Gastrocnemius medialis (tissue), 4 donors: Measurements from ENCODE around the gene DALRD3. TPM values are rescaled to one million over a fixed set of nuclear protein-coding genes. Genes with fewer than 3 reads are reported as not detected.

Source experiments
- ATAC-seq, 2 donors: fragments of 150-250 bp; one replicate each; pipeline ENCODE4 v1.9.1; 2016
- DNase-seq, 2 donors: peaks; one replicate each; pipeline ENCODE4 v3.0.0-alpha.2; 2019
- H3K27ac ChIP-seq, 4 donors: fragments of 200-600 bp; sonication (generic); 1 replicate in 1 of 4; 2 replicates in 3 of 4; pipeline ENCODE4 v1.5.1; 2016 to 2018; ENCODE audit warnings: mild to moderate bottlenecking in 2 of 4, moderate library complexity in 1 of 4
- H3K27me3 ChIP-seq, 3 donors: fragments of 200-600 bp; sonication (generic) in 2 of 3; 1 replicate in 1 of 3; 2 replicates in 2 of 3; pipeline versions ENCODE4 v1.5.1 to v1.6.0; 2016 to 2019; ENCODE audit warnings: mild to moderate bottlenecking in 1 of 3, moderate library complexity in 1 of 3
- H3K36me3 ChIP-seq, 2 donors: fragments of 200-600 bp; sonication (generic) in 1 of 2; one replicate each; pipeline ENCODE4 v1.5.1; 2017 to 2018
- H3K4me1 ChIP-seq, 2 donors: fragments of 200-600 bp; sonication (generic) in 1 of 2; one replicate each; pipeline ENCODE4 v1.5.1; 2016 to 2017; ENCODE audit warnings: mild to moderate bottlenecking in 2 of 2
- H3K4me3 ChIP-seq, 4 donors: fragments of 200-600 bp; sonication (generic) in 3 of 4; 1 replicate in 1 of 4; 2 replicates in 3 of 4; pipeline ENCODE4 v1.5.1; 2016 to 2019; ENCODE audit warnings: mild to moderate bottlenecking in 2 of 4
- H3K9me3 ChIP-seq, 3 donors: fragments of 200-600 bp; sonication (generic) in 2 of 3; 1 replicate in 1 of 3; 2 replicates in 2 of 3; pipeline ENCODE4 v1.5.1; 2016 to 2019
- CTCF ChIP-seq, 5 experiments: fragments of 450-650 bp in 3 of 5; fragments of 200-600 bp in 2 of 5; sonication (generic) in 2 of 5; IDR thresholded peaks in 4 of 5; conservative IDR thresholded peaks in 1 of 5; 1 replicate in 4 of 5; 2 replicates in 1 of 5; pipeline ENCODE4 v1.5.1; 2016 to 2019; ENCODE audit warnings: antibody characterized with exemption in 5 of 5, mild to moderate bottlenecking in 3 of 5, moderate library complexity in 3 of 5
- POLR2A ChIP-seq, 2 donors: fragments of 450-650 bp; IDR thresholded peaks; one replicate each; pipeline ENCODE4 v1.6.1; 2017; ENCODE audit warnings: antibody characterized with exemption in 2 of 2, mild to moderate bottlenecking in 2 of 2, moderate library complexity in 2 of 2
- in situ Hi-C, 4 donors: fragments of 200-750 bp; cut with MboI; loops; one replicate each; pipeline versions ENCODE4 v1.15.0 to v1.8.0; 2017; ENCODE audit warnings: low sequenced_read_pairs in 4 of 4
- intact Hi-C: fragments of 100-400 bp; cut with DNase I; formaldehyde crosslinking; loops from one replicate; pipeline ENCODE4 v1.15.1; 2023; ENCODE audit warnings: low total_unique reads
- total RNA-seq, 4 donors: library from RNA; depleted of rRNA; stranded (reverse); fragments of >200 nt; gene quantifications; one replicate each; pipeline versions ENCODE4 v1.1.0 to v1.2.3, GENCODE V29; 2016

The DALRD3 gene
- total RNA-seq, result 10 to 100 TPM; 10.6 to 20.1 (median 16.3) TPM

- no peaks in the 10 kb centered on the region for H3K9me3 ChIP-seq
- DNase-seq, result peak in 1 of 2 donors; percentile 40
- peak within 1 kb of the TSS; percentile 88 to 96 (median 90) for H3K4me3 ChIP-seq
- H3K4me1 ChIP-seq, result peaks cover 36 to 48% of the 10 kb centered on the region in 2 donors
- in situ Hi-C loops (no loop called here), intact Hi-C loops (no loop called here)
- H3K27ac ChIP-seq, result peak within 1 kb of the TSS; percentile 78 to 100 (median 84)
- peaks cover 0 to 29% of the 10 kb centered on the region in 2 donors for H3K36me3 ChIP-seq
- no peaks in the 10 kb centered on the region for H3K27me3 ChIP-seq
- no peak for ATAC-seq
- TF ChIP-seq CTCF (IDR thresholded peaks at IDR 0.05 in 4 of 5, conservative IDR thresholded peaks at IDR 0.05 in 1 of 5) (no peak), POLR2A (IDR thresholded peaks at IDR 0.05) (peak; percentile 26 to 65)
These were observed at the start of gene DALRD3 for GRCh38 chr3:49017971-49018706. DALRD3 (minus strand) TSS chr3:49018580; CDS start chr3:49018564, 16 bp downstream.

GRCh38 chr3:49058011-49058410, 39.6 kb upstream of the DALRD3 start:
- ATAC-seq (no peak), DNase-seq (no peak)
- Histone ChIP-seq H3K27ac (no peak overlapping the region), H3K4me3 (no peak overlapping the region), H3K9me3 (no peaks in the 10 kb centered on the region), H3K27me3 (no peaks in the 10 kb centered on the region), H3K4me1 (peaks cover 0 to 9% of the 10 kb centered on the region in 2 donors), H3K36me3 (peaks cover 5 to 47% of the 10 kb centered on the region in 2 donors)
- intact Hi-C loops, result no loop called here
- in situ Hi-C loops, result no loop called here
- TF ChIP-seq CTCF (IDR thresholded peaks at IDR 0.05 in 4 of 5, conservative IDR thresholded peaks at IDR 0.05 in 1 of 5) (no peak), POLR2A (IDR thresholded peaks at IDR 0.05) (no peak)

- DNase-seq (no peak), ATAC-seq (no peak)
- Histone ChIP-seq H3K36me3 (peaks cover 5 to 48% of the 10 kb centered on the region in 2 donors), H3K4me1 (peaks cover 0 to 9% of the 10 kb centered on the region in 2 donors), H3K4me3 (no peak overlapping the region), H3K27me3 (no peaks in the 10 kb centered on the region), H3K9me3 (no peaks in the 10 kb centered on the region), H3K27ac (no peak overlapping the region)
- TF ChIP-seq CTCF (IDR thresholded peaks at IDR 0.05 in 4 of 5, conservative IDR thresholded peaks at IDR 0.05 in 1 of 5) (no peak), POLR2A (IDR thresholded peaks at IDR 0.05) (no peak)
- in situ Hi-C loops (no loop called here), intact Hi-C loops (no loop called here)
These were observed 38.9 kb upstream of the DALRD3 start for GRCh38 chr3:49057268-49057667.

- H3K9me3 ChIP-seq, result no peaks in the 10 kb centered on the region
- DNase-seq (no peak), ATAC-seq (peak in 1 of 2 donors; percentile 52)
- no peaks in the 10 kb centered on the region for H3K27me3 ChIP-seq
- peaks cover 0 to 9% of the 10 kb centered on the region in 2 donors for H3K4me1 ChIP-seq
- in situ Hi-C loops, result no loop called here
- intact Hi-C loops, result no loop called here
- no peak for TF ChIP-seq CTCF (IDR thresholded peaks at IDR 0.05 in 4 of 5, conservative IDR thresholded peaks at IDR 0.05 in 1 of 5)
- no peak for TF ChIP-seq POLR2A (IDR thresholded peaks at IDR 0.05)
- peaks cover 5 to 50% of the 10 kb centered on the region in 2 donors for H3K36me3 ChIP-seq
- no peak overlapping the region for H3K4me3 ChIP-seq
- peak overlapping the region in 2 of 4 donors; percentile 48 to 62 for H3K27ac ChIP-seq
These were observed 36.0 kb upstream of the DALRD3 start for GRCh38 chr3:49054344-49054862.
